HG02970 (cell line): ENCODE measurements around the gene FLVCR2.
A peak's percentile ranks its signal among the peaks of the same experiment; 100 is the strongest.

ENCODE experiments used
- ATAC-seq: cut with Tn5 transposase; IDR thresholded peaks from one replicate; pipeline ENCODE4 v1.9.1; 2021; ENCODE audit warnings: mild to moderate bottlenecking, moderate library complexity, moderate number of reproducible peaks; ENCODE audit not compliant: unreplicated experiment, low FRiP score

Gene FLVCR2

GRCh38 chr14:75553761-75554364 lies 24.6 kb upstream of the FLVCR2 start:
- ATAC-seq = no peak

- no peak for ATAC-seq
These were observed 23.9 kb upstream of the FLVCR2 start for GRCh38 chr14:75554482-75554881.

GRCh38 chr14:75558440-75558839 lies 20.0 kb upstream of the FLVCR2 start:
- no peak for ATAC-seq

GRCh38 chr14:75559045-75559444 lies 19.4 kb upstream of the FLVCR2 start:
- ATAC-seq = no peak

- no peak for ATAC-seq
These were observed 18.8 kb upstream of the FLVCR2 start for GRCh38 chr14:75559451-75560222.

- ATAC-seq = no peak
These were observed 17.4 kb upstream of the FLVCR2 start for GRCh38 chr14:75561013-75561432.

GRCh38 chr14:75562089-75562488 lies 16.3 kb upstream of the FLVCR2 start:
- ATAC-seq = no peak

GRCh38 chr14:75562489-75562888 lies 15.9 kb upstream of the FLVCR2 start:
- ATAC-seq = no peak

- no peak for ATAC-seq
These were observed 14.5 kb upstream of the FLVCR2 start for GRCh38 chr14:75563931-75564330.

- no peak for ATAC-seq
These were observed 13.4 kb upstream of the FLVCR2 start for GRCh38 chr14:75565056-75565455.

GRCh38 chr14:75566321-75566720 lies 12.1 kb upstream of the FLVCR2 start:
- ATAC-seq = no peak

- no peak for ATAC-seq
These were observed 11.7 kb upstream of the FLVCR2 start for GRCh38 chr14:75566752-75567151.

- ATAC-seq = no peak
These were observed 10.3 kb upstream of the FLVCR2 start for GRCh38 chr14:75568140-75568539.

GRCh38 chr14:75568791-75569190 lies 9.6 kb upstream of the FLVCR2 start:
- ATAC-seq = no peak

GRCh38 chr14:75570797-75571196 lies 7.6 kb upstream of the FLVCR2 start:
- ATAC-seq = no peak

- no peak for ATAC-seq
These were observed 6.3 kb upstream of the FLVCR2 start for GRCh38 chr14:75572104-75572503.

- ATAC-seq = no peak
These were observed 1.3 kb upstream of the FLVCR2 start for GRCh38 chr14:75577090-75577489.

GRCh38 chr14:75577729-75578101 lies 705 bp upstream of the FLVCR2 start:
- ATAC-seq = peak; percentile 71

GRCh38 chr14:75578786-75579337 lies 442 bp downstream of the FLVCR2 start:
- peak; percentile 3 for ATAC-seq

GRCh38 chr14:75579338-75579864 lies 981 bp downstream of the FLVCR2 start:
- ATAC-seq = no peak

- ATAC-seq = no peak
These were observed 1.5 kb downstream of the FLVCR2 start for GRCh38 chr14:75579882-75580281.

GRCh38 chr14:75587388-75587787 lies 9.0 kb downstream of the FLVCR2 start:
- ATAC-seq = no peak
